Measurements from ENCODE around the gene PUDP.

DNA sequence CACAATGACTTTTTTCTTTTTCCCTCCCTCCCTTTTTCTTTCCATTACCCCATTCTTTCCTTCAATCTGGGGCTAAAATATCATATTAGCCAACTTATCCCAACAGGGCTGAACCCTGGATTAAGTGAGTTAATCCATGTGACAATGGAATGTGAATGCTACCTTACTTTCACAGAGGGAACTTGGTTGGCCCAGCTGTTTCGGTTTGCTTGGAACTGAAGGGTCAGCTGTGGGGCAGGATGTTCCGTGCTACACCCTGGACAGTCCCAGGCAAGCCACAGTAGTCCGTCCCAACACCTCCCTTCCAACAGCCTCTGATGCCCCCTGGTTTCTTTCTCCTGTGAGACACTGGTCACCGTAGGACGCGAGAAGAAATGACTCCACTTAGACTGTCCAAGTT, 95.4 kb downstream of the PUDP start:
- no peak for TF ChIP-seq POLR2A (IDR thresholded peaks at IDR 0.05)
- TF ChIP-seq, protein P1, sequence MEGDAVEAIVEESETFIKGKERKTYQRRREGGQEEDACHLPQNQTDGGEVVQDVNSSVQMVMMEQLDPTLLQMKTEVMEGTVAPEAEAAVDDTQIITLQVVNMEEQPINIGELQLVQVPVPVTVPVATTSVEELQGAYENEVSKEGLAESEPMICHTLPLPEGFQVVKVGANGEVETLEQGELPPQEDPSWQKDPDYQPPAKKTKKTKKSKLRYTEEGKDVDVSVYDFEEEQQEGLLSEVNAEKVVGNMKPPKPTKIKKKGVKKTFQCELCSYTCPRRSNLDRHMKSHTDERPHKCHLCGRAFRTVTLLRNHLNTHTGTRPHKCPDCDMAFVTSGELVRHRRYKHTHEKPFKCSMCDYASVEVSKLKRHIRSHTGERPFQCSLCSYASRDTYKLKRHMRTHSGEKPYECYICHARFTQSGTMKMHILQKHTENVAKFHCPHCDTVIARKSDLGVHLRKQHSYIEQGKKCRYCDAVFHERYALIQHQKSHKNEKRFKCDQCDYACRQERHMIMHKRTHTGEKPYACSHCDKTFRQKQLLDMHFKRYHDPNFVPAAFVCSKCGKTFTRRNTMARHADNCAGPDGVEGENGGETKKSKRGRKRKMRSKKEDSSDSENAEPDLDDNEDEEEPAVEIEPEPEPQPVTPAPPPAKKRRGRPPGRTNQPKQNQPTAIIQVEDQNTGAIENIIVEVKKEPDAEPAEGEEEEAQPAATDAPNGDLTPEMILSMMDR (IDR thresholded peaks at IDR 0.05): no peak

Data from testis (tissue), 2 donors.